ENCODE results near the gene PSRC1. TPM values are rescaled to one million over a fixed set of nuclear protein-coding genes. Genes with fewer than 3 reads are reported as not detected.

The PSRC1 gene
- total RNA-seq, 2 donors from 2014 or later, result 38.5 to 72.7 TPM

DNA sequence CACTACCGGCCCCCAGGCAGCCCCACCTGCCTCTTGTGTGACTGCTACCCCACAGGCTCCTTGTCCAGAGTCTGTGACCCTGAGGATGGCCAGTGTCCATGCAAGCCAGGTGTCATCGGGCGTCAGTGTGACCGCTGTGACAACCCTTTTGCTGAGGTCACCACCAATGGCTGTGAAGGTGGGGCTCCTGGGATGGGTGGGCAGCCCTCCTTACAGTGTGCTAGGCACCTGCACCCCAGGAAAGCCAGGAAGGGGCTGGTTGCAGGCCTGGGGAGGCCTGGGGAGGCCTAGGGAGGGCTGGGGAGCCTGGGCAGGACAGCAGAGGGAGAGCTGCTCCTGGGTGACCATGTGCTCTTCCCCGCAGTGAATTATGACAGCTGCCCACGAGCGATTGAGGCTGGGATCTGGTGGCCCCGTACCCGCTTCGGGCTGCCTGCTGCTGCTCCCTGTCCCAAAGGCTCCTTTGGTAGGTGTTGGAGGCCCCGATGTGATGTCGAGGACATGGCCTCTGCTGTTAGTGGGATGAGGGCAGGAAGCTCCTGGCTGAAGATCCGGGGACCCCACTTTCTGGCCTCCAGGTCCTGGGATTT is 17.1 kb downstream of the PSRC1 start:
- peaks cover 1% of the 10 kb centered on the region for H3K9me3 Mint-ChIP-seq
- H3K36me3 Mint-ChIP-seq (ENCODE audit: low read depth), result peaks cover 22% of the 10 kb centered on the region
- no peak overlapping the region for H3K4me3 Mint-ChIP-seq
- Histone ChIP-seq H3K9ac (ENCODE audit: extremely low read depth, low read length, poor library complexity, severe bottlenecking) (no peak overlapping the region), H3K27me3 (ENCODE audit: control insufficient read depth, insufficient read depth, low read length, poor library complexity, severe bottlenecking) (no peaks in the 10 kb centered on the region), H3K4me3 (ENCODE audit: low read length) (no peak overlapping the region), H3K27ac (ENCODE audit: low read depth, low read length) (no peak overlapping the region), H3K4me1 (ENCODE audit: control insufficient read depth, insufficient read depth, low read length) (no peaks in the 10 kb centered on the region), H3K36me3 (ENCODE audit: control insufficient read depth, insufficient read depth, low read length) (peaks cover 7% of the 10 kb centered on the region), H3K9me3 (ENCODE audit: control insufficient read depth, low read length) (no peaks in the 10 kb centered on the region)
- DNase-seq, result no peak
- no peaks in the 10 kb centered on the region for H3K4me1 Mint-ChIP-seq
- TF ChIP-seq, protein P1, sequence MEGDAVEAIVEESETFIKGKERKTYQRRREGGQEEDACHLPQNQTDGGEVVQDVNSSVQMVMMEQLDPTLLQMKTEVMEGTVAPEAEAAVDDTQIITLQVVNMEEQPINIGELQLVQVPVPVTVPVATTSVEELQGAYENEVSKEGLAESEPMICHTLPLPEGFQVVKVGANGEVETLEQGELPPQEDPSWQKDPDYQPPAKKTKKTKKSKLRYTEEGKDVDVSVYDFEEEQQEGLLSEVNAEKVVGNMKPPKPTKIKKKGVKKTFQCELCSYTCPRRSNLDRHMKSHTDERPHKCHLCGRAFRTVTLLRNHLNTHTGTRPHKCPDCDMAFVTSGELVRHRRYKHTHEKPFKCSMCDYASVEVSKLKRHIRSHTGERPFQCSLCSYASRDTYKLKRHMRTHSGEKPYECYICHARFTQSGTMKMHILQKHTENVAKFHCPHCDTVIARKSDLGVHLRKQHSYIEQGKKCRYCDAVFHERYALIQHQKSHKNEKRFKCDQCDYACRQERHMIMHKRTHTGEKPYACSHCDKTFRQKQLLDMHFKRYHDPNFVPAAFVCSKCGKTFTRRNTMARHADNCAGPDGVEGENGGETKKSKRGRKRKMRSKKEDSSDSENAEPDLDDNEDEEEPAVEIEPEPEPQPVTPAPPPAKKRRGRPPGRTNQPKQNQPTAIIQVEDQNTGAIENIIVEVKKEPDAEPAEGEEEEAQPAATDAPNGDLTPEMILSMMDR (conservative IDR thresholded peaks at IDR 0.05), result no peak
- no peak overlapping the region for H3K27ac Mint-ChIP-seq
- no peaks in the 10 kb centered on the region for H3K27me3 Mint-ChIP-seq (ENCODE audit: insufficient read depth)
- WGBS, 2 experiments (ENCODE audit: insufficient coverage in 1 of 2, insufficient read length in 1 of 2), result 90 to 100% methylated on average over 5 to 13 of the region's 13 CpGs

DNA sequence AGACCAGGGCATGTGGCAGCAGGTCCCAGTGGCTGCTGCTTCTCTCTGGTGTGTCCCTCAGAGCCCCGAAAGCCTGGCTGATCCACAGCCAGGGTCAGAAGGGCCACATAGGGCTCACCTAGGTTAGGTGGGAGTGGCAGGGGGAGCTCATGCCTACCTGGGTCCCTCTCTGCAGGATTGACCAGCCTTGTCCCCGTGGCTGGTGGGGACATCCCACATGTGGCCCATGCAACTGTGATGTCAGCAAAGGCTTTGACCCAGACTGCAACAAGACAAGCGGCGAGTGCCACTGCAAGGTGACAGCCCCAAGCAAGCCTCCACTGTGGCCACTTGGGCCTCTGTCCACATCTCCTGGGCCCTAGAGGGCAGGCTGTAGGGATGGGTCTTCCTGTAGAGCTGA is 17.9 kb downstream of the PSRC1 start:
- H3K36me3 ChIP-seq (ENCODE audit: control insufficient read depth, insufficient read depth, low read length), result peaks cover 7% of the 10 kb centered on the region
- H3K27me3 ChIP-seq (ENCODE audit: control insufficient read depth, insufficient read depth, low read length, poor library complexity, severe bottlenecking), result no peaks in the 10 kb centered on the region
- H3K27ac ChIP-seq (ENCODE audit: low read depth, low read length), result no peak overlapping the region
- 90 to 97% methylated on average over 4 of the region's 4 CpGs for WGBS, 2 experiments (ENCODE audit: insufficient coverage in 1 of 2, insufficient read length in 1 of 2)
- H3K4me1 ChIP-seq (ENCODE audit: control insufficient read depth, insufficient read depth, low read length), result peaks cover 2% of the 10 kb centered on the region
- Mint-ChIP-seq H3K4me3 (no peak overlapping the region), H3K4me1 (peaks cover 3% of the 10 kb centered on the region), H3K36me3 (ENCODE audit: low read depth) (peaks cover 19% of the 10 kb centered on the region), H3K9me3 (peaks cover 1% of the 10 kb centered on the region), H3K27me3 (ENCODE audit: insufficient read depth) (no peaks in the 10 kb centered on the region), H3K27ac (no peak overlapping the region)
- no peak overlapping the region for H3K4me3 ChIP-seq (ENCODE audit: low read length)
- TF ChIP-seq, protein P1 (conservative IDR thresholded peaks at IDR 0.05), result no peak
- H3K9me3 ChIP-seq (ENCODE audit: control insufficient read depth, low read length), result no peaks in the 10 kb centered on the region
- no peak for DNase-seq
- no peak overlapping the region for H3K9ac ChIP-seq (ENCODE audit: extremely low read depth, low read length, poor library complexity, severe bottlenecking)

DNA sequence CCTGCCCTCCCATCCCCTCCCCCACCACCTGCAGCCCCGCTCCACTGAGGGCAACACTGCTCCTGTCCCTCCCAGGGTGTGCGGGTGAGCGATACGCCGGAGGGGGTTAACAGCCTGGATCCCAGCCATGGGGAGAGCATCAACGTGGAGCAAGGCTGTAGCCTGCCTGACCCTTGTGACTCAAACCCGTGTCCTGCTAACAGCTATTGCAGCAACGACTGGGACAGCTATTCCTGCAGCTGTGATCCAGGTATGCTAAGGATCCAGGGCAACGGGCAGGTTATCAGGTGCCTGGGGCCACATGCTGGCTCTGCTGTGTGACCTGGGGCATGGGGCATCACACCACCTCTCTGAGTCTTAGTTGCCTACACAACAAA is 18.6 kb downstream of the PSRC1 start:
- no peak overlapping the region for H3K27ac Mint-ChIP-seq
- 85 to 87% methylated on average over 6 to 9 of the region's 9 CpGs for WGBS, 2 experiments (ENCODE audit: insufficient coverage in 1 of 2, insufficient read length in 1 of 2)

More for the DNA sequence above, 18.6 kb downstream of the PSRC1 start:
- Mint-ChIP-seq H3K27me3 (ENCODE audit: insufficient read depth) (no peaks in the 10 kb centered on the region), H3K36me3 (ENCODE audit: low read depth) (peaks cover 14% of the 10 kb centered on the region), H3K4me1 (peaks cover 5% of the 10 kb centered on the region), H3K4me3 (no peak overlapping the region), H3K9me3 (peaks cover 1% of the 10 kb centered on the region)
- DNase-seq, result no peak
- Histone ChIP-seq H3K27ac (ENCODE audit: low read depth, low read length) (no peak overlapping the region), H3K9me3 (ENCODE audit: control insufficient read depth, low read length) (no peaks in the 10 kb centered on the region), H3K9ac (ENCODE audit: extremely low read depth, low read length, poor library complexity, severe bottlenecking) (no peak overlapping the region), H3K4me1 (ENCODE audit: control insufficient read depth, insufficient read depth, low read length) (peaks cover 2% of the 10 kb centered on the region), H3K4me3 (ENCODE audit: low read length) (no peak overlapping the region), H3K36me3 (ENCODE audit: control insufficient read depth, insufficient read depth, low read length) (peaks cover 7% of the 10 kb centered on the region), H3K27me3 (ENCODE audit: control insufficient read depth, insufficient read depth, low read length, poor library complexity, severe bottlenecking) (no peaks in the 10 kb centered on the region)
- TF ChIP-seq, protein P1 (conservative IDR thresholded peaks at IDR 0.05), result no peak

Data from endodermal cell (in vitro differentiated cells).